ENCODE measurements around the gene OR10H1.
"Not testable (repeated sequence)": the region's sequence is repeated elsewhere in the genome, so short reads cannot be mapped to it uniquely, and the experiment has no call there.

OR10H1 gene, protein sequence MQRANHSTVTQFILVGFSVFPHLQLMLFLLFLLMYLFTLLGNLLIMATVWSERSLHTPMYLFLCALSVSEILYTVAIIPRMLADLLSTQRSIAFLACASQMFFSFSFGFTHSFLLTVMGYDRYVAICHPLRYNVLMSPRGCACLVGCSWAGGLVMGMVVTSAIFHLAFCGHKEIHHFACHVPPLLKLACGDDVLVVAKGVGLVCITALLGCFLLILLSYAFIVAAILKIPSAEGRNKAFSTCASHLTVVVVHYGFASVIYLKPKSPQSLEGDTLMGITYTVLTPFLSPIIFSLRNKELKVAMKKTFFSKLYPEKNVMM

DNA sequence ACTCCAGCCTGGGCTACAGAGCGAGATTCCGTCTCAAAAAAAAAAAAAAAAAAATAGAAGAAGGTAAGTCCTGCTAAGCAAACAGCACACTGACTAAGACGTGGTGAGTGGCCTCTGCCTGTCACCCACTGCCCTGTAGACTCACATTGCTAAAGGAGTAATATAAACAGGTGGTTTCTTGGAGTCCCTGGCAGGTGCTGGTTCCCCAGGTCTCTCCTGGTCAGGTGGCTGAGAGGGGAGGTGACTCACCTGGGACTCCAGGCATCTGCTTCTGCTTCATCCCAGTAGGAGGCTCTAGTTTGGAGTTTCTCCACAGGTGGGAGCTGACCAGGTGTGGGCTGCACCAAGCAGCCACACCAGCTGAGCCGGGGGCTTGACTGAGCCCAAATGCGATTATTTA is at the start of gene OR10H1:
Gene OR10H1 (minus strand): TSS at position 359 of the 400 bp plus-strand sequence. CDS start 7,627 bp downstream, outside the sequence.
- DNase-seq = no peak

DNA sequence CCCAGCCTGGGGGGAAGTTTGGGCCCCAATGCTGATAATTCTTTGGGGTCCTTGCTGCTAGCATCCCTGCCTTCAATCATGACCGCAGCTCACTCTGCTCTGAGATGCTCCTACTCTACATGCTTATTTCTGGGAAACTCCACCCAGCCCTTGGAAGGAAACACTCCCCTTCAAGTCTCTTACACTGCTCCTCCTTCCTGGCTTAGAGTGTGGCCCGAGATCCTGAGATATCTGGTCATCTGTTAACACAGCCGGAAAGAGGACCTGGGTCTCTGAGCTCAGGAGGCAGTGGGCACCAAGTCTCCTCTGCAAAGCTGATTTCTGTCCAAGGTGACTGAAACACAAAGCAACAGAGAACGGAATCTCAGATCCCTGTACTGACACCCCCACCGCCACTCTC is 49.4 kb upstream of the OR10H1 start:
- no peak for DNase-seq

DNA sequence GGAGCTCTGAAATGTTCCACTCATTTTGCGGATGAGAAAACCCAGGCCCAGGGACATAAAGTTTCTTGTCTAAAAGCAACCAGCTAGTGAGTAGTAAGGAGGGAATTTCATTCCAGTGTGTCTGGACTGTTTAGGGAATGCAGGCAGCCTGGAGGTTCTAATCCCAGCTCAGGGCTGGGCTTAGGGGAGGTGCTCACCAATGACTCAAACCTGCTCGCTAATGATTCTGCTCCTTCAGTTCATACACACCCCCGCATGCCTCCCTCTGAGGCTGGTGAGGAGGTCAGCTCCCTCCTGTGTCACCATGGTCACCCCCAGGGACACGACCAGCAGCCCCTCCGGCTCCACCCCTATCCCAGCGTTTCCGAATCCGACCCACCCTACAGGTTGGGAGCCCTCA is 47.8 kb upstream of the OR10H1 start:
- DNase-seq = no peak

DNA sequence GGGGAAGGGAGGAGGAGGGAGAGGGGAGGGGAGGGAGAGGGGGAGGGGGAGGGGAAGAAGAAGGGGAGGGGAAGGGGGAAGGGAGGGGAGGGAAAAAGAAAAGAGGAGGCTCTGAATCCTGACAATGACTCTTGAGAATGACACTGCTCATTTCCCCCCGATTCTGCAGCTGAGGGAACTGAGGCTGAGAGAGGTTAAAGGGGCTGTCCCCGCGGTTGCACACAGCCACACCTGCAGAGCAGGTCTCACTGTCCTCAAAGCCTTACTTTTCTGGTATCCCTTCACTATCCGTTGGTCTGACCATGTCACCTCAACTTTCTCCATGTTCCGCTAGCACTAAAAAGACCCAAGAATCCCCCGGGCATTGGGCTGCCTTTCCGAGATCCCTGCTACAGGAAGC is 47.0 kb upstream of the OR10H1 start:
- DNase-seq = no peak

DNA sequence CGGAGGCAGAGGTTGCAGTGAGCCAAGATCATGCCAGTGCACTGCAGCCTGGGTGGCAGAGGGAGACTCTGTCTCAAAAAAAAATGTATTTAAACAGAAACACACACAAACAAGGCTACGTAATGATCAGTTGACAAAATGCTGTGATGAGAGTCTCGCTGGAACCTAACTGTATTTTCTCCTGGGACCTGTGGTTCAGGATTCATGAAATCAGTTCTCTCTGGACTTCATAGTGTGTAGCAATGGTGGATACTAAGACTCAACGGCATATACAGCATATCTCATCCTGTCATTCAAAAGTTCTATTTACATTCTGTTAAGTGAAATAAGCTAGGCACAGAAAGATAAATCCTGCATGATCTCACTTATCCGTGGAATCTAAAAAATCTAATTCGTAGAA is 45.1 kb upstream of the OR10H1 start:
- DNase-seq = no peak

DNA sequence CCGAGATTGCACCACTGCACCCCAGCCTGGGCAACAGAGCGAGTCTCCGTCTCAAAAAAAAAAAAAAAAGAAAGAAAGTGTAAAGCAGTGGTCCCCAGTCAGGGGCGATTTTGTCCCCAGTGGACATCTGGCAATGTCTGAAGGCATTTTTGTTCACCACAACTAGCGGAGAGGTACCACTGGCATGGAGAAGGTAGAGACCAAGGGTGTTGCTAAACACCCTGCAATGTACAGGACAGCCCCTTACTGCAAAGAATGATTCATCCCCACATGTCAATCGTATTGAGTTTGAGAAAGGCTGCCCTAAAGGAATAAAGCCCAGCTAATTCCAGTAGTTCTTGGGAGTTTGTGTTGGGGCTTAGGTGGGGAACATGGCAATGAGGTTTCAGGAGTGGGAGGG is 43.7 kb upstream of the OR10H1 start:
- no peak for DNase-seq

DNA sequence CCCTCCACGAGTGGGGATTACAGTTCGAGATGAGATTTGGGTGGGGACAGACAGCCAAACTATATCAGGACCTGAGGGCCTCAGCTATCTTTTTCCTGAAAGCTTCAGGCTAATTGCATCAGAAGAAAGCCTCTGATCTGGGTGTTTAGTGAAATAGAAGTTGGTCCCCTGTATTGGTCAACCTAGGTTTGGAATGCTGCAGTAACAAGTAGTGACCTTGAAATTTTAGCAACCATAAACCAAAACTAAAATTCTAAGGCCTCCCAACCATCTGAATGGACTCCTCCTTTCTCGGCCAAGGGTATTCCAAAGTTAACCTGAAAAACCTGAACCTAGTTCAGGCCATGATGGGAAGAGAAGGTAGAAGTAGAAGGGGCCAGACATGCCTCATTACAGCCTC is 34.9 kb upstream of the OR10H1 start:
- no peak for DNase-seq

DNA sequence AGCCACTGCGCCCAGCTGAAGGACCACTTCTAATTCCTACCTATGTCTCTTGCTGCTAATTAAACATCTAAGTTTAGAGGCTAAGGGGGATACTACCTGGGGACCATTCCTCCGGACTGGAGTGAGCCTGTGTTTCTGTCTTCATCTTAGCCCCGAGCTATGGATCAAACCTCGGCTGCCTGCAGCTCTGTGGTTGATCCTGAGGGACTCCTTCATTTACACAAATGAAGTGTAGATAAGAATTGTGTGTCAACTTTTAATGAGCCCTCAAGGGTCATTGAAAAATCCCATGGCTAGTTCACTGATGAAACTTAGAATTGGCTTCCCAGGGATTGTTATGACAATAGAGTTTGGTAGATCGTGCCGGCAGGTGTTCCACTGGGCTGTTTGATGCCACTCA is 31.5 kb upstream of the OR10H1 start:
- no peak for DNase-seq

DNA sequence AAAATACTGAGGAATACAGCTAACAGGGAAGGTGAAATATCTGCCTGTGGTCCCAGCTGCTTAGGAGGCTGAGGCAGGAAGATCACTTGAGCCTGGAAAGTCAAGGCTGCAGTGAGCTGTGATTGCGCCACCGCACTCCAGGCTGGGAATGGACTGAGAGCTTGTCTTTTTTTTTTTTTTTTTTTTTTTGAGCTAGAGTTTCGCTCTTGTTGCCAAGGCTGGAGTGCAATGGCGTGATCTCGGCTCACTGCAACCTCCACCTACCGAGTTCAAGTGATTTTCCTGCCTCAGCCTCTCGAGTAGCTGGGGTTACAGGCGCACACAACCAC is 28.4 kb upstream of the OR10H1 start:
- not testable (repeated sequence) for DNase-seq

DNA sequence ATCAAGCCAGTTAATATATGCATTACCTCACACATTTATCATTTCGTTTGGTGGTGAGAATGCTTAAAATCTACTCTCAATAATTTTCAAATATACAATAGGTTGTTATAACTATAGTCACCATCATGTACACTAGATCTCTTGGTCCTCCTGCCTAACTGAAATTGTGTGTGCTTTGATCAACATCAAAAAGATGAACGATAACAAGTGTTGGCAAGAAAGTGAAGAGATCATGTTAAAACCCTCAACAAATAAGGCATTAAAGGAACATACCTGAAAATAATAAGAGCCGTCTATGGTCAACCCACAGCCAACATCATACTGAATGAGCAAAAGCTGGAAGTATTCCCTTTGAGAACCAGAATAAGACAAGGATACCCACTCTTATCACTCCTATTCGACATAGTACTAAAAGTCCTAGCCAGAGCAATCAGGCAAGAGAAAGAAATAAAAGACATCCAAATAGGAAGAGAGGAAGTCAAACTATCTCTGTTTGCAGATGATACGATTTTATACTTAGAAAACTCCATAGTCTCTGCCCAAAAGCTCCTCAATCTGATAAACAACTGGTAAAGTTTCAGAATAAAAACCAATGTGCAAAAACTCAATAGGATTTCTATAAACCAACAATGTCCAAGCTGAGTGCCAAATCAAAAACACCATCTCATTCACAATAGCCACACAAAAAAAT is 27.9 kb upstream of the OR10H1 start:
- DNase-seq = no peak

DNA sequence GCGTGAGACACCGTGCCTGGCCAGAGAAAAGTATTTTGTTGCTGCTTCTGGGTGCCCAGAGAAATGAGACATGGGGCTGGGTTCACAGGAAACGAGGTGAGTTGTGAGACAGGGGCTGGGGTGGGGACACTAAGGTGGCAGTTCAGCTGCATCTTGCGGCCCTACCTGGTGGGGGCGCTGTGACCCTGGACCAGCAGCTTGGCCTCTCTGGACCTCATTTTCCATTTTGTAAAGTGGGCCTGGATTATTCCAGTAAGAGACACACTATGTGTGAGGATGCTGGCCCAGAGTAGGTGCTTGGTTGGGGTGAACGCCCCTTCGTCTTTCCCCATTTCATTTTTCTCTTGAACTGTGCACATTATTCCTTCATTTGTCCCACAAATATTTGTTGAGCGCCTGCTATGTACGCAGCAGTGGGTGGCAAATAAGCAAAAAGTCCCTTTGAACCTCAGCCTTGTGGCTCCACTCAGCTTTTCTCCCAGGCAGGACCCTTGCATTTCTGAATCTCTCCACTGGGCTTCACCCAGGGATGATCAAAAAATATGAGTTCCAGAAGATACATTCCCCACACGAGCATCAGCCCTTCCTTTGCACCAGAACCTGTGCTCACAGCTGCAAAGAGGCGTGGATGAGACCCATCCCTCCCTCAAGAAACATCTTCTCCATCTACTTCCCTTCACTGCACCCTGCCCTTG is 26.6 kb upstream of the OR10H1 start:
- no peak for DNase-seq

DNA sequence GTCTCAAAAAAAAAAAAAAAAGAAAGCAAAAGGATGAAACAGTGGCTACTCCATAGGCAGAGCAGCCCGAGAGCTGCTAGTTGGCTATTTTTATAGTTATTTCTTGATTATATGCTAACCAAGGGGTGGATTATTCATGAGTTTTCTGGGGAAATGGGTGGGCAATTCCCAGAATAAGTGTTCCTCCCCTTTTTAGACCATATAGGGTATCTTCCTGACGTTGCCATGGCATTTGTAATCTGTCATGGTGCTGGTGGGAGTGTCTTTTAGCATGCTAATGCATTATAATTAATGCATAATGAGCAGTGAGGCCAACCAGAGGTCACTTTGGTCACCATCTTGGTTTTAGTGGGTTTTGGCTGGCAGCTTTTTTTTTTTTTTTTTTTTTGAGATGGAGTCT is 25.4 kb upstream of the OR10H1 start:
- no peak for DNase-seq

DNA sequence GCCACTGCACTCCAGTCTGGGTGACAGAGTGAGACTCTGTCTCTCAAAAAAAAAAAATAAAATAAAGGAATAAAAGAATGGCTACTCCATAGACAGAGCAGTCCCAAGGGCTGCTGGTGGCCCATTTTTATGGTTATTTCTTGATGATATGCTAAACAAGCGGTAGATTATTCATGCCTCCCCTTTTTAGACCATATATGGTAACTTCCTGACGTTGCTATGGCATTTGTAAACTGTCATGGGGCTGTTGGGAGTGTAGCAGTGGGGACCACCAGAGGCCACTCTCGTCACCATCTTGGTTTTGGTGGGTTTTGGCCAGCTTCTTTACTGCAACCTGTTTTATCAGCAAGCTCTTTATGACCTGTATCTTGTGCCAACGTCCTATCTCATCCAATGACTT is 24.4 kb upstream of the OR10H1 start:
- not testable (repeated sequence) for DNase-seq

DNA sequence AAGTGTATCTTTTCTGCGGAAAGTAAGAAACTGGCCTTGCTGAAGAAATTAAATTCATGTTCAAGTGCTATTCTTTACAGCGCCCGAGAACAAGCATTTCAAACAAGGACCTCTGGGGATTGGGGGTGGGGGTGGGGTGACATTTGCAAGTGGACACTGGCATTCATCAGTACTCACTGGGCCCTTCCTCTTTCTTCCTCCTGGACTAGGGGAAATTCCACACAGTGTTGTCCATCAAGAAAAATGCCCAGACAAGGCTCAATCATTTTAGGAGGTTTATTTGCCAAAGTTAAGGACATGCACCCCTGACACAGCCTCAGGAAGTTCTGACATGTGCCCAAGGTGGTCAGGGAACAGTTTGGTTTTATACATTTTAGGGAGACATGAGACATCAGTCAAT is 22.9 kb upstream of the OR10H1 start:
- DNase-seq = no peak

DNA sequence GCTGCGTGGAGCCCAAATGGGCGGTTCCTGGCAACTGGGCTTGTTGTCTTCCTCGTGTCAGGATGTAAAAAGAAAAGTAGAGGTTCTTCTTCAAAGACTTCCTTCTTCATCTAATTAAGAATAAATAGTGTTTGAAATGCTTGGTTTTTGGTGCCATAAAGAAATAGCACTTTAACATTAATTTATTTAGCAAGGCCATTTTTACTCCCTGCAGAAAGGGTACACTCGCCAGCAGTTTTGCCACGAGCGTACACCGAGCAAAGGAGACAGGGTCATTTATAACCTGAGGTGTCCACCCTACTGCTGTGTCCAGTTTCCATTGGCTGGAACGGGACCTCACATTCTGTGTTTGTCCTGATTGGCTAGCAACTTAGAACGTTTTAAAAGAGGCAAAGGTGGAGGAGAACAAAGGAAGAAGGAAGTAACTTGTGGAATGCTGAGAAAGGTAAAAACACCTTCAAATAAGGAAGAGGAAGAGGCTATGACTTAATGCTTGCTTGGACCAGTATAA is 21.8 kb upstream of the OR10H1 start:
- peak; percentile 88 for DNase-seq

DNA sequence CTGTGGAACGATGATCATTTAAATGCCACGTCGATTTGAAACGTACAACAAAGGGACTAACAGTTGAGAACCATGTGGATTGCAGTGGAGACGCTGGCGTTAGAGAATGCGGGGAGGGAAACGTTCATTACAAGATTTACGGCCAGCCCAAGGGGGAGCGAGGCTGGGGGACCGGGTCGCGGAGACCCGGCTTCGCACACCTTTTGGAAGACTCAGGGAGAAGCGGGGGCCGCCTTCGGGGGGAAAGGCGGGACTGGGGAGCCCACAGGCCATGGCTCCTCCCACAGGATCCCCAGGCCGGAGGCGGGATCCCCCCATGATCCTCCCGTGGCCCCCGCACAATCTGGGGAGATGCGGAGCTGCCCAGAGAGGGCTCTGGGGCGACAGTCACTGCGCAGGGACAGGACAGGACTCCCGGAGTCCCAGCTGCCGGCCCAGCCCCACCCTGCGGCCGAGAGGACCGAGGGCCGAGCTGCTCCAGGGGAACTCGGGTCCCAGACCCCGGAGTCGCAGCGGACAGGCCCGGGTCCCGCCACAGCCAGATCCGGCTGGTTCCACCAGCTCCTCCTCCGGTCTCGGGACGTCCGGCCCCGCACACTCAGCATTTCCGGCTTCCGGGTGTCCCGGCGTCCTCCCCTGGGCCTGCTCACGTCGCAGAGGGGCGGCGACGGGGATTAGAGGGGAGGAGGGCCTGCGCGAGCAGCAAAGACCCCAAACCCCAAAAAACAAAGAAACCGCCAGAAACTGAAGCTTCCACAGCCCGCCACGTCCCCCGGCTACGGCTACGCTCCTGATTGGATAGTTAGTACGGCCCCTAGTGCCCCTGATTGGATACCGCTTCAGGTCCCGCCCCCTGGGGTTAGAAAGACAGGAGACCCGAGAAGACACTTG is 21.1 kb upstream of the OR10H1 start:
- no peak for DNase-seq

DNA sequence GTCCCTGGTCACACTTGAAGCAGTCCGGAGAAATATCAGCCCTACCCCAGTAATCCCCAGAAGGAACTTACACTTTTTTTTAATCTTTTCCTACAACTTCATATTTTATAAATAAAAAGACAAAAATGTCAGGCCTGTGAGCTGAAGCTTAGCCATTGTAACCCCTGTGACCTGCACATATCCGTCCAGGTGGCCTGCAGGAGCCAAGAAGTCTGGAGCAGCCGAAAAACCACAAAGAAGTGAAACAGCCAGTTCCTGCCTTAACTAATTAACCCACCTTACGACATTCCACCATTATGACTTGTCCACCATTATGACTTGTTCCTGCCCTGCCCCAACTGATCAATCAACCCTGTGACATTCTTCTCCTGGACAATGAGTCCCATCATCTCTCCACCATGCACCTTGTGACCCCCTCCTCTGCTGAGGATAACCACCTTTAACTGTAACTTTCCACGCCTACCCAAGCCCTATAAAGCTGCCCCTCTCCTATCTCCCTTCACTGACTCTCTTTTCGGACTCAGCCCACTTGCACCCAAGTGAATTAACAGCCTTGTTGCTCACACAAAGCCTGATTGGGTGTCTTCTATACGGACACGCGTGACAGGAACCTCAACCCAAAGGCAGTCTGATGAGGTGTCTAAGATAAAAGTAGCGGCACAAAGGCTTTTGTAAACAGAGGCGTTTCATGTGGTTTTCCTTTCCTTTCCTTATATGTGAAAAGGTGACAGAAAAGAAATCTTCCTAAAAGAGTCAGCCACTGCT is 20.3 kb upstream of the OR10H1 start:
- not testable (repeated sequence) for DNase-seq

DNA sequence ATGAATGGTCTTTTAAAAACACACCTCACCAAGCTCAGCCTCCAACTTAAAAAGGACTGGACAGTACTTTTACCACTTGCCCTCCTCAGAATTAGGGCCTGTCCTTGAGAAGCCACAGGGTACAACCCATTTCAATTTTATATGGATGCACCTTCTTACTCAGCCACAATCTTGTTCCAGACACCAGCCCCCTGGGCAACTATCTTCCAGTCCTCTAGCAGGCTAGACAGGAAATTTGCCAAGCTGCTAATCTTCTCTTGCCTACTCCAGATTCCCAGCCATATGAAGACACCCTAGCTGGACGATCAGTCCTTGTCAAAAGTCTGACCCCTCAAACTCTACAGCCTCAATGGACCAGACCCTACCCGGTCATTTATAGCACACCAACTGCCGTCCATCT is 18.8 kb upstream of the OR10H1 start:
- DNase-seq = not testable (repeated sequence)

DNA sequence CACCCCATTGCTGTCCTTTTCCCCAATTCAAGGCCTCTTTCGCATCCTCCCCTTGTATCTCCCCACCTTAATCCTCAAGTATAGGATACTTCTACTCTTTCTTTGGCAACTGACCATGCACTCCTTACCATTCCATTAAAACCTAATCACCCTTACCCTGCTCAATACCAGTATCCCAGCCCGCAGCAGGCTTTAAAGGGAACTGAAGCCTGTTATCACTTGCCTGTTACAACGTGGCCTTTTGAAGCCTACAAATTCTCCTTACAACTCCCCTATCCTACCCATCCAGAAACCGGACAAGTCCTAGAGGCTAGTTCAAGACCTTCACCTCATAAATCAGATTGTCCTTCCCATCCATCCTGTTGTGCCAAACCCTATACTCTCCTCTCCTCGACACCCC is 16.2 kb upstream of the OR10H1 start:
- DNase-seq = no peak

DNA sequence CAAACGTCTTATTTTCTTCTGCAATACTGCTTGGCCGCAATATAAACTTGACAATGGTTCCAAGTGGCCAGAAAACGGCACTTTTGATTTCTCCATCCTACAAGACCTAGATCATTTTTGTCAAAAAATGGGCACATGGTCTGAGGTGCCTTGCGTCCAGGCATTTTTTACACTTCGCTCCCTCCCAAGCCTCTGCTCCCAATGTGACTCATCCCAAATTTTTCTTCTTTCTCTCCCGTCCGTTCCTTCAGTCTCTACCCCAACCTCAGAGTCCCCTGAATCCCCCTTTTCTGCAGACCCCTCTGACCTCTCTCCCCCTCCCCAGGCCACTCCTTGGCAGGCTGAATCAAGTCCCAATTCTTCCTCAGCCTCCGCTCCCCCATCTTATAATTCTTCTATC is 14.3 kb upstream of the OR10H1 start:
- DNase-seq = no peak

DNA sequence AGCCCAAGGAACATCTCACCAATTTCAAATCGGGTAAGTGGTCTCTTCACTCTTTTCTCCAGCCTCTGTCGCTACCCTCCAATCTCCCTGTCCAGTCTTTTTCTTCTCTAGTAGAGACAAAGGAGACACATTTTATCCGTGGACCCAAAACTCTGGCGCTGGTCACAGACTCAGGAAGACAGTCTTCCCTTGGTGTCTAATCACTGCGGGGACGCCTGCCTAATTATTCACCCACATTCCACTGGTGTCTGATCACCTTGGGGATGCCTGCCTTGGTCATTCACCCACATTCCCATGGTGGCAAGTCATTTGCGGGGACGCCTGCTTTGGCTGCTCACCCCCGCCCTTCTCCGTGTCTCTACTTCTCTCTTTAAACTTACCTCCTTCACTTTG is 13.8 kb upstream of the OR10H1 start:
- no peak for DNase-seq

DNA sequence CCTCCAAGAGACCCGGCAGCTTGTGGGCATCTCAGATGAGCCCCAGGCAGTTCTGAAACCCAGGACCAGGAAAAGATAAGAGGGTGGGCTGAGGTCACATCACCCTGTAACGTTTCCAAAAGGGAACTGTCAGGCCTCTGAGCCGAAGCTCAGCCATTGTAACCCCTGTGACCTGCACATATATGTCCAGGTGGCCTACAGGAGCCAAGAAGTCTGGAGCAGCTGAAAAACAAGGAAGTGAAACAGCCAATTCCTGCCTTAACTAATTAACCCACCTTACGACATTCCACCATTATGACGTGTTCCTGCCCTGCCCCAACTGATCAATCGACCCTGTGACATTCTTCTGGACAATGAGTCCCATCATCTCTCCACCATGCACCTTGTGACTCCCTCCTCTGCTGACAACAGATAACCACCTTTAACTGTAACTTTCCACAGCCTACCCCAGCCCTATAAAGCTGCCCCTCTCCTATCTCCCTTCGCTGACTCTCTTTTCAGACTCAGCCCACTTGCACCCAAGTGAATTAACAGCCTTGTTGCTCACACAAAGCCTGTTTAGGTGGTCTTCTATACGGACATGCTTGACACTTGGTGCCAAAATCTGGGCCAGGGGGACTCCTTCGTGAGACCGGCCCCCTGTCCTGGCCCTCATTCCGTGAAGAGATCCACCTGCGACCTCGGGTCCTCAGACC is 13.3 kb upstream of the OR10H1 start:
- not testable (repeated sequence) for DNase-seq

Measured in SHP77 treated with DMSO at 0.1 percent for 48 hours (cell line).